Embryonic facial prominence (tissue), 1 donor: ENCODE data around the gene PDE9A.
"Not testable (repeated sequence)": the region's sequence is repeated elsewhere in the genome, so short reads cannot be mapped to it uniquely, and the experiment has no call there.

Experiments used
- DNase-seq: peaks from one replicate; pipeline ENCODE4 v3.0.0-alpha.2; 2016; ENCODE audit errors: extremely low spot score

The PDE9A gene

GRCh38 chr21:42653231-42654061 lies at the start of gene PDE9A:
TSS of gene PDE9A (plus strand) at chr21:42653621. CDS start at chr21:42653815, 194 bp downstream.
- peak; percentile 60 for DNase-seq

- DNase-seq, result no peak
These were observed 46.3 kb upstream of the PDE9A start for GRCh38 chr21:42607102-42607501.

GRCh38 chr21:42607525-42608102 lies 45.8 kb upstream of the PDE9A start:
- no peak for DNase-seq

- no peak for DNase-seq
These were observed 45.0 kb upstream of the PDE9A start for GRCh38 chr21:42608446-42608845.

- no peak for DNase-seq
These were observed 43.6 kb upstream of the PDE9A start for GRCh38 chr21:42609811-42610210.

GRCh38 chr21:42611852-42612251 lies 41.6 kb upstream of the PDE9A start:
- no peak for DNase-seq

- no peak for DNase-seq
These were observed 41.0 kb upstream of the PDE9A start for GRCh38 chr21:42612390-42612789.

- DNase-seq, result no peak
These were observed 39.7 kb upstream of the PDE9A start for GRCh38 chr21:42613756-42614155.

- DNase-seq, result no peak
These were observed 39.0 kb upstream of the PDE9A start for GRCh38 chr21:42614396-42614795.

- no peak for DNase-seq
These were observed 38.5 kb upstream of the PDE9A start for GRCh38 chr21:42614811-42615351.

GRCh38 chr21:42615377-42615776 lies 38.0 kb upstream of the PDE9A start:
- DNase-seq, result not testable (repeated sequence)

GRCh38 chr21:42615924-42616323 lies 37.5 kb upstream of the PDE9A start:
- no peak for DNase-seq

GRCh38 chr21:42616446-42616845 lies 37.0 kb upstream of the PDE9A start:
- no peak for DNase-seq

GRCh38 chr21:42616941-42617340 lies 36.5 kb upstream of the PDE9A start:
- no peak for DNase-seq

- DNase-seq, result no peak
These were observed 35.9 kb upstream of the PDE9A start for GRCh38 chr21:42617486-42617885.

- no peak for DNase-seq
These were observed 34.7 kb upstream of the PDE9A start for GRCh38 chr21:42618707-42619102.

- no peak for DNase-seq
These were observed 34.3 kb upstream of the PDE9A start for GRCh38 chr21:42619166-42619565.

GRCh38 chr21:42619841-42620240 lies 33.6 kb upstream of the PDE9A start:
- DNase-seq, result no peak

- no peak for DNase-seq
These were observed 32.1 kb upstream of the PDE9A start for GRCh38 chr21:42621166-42621818.

- peak; percentile 46 for DNase-seq
These were observed 31.6 kb upstream of the PDE9A start for GRCh38 chr21:42621819-42622177.

- no peak for DNase-seq
These were observed 31.1 kb upstream of the PDE9A start for GRCh38 chr21:42622284-42622683.

- DNase-seq, result no peak
These were observed 29.7 kb upstream of the PDE9A start for GRCh38 chr21:42623694-42624093.
